DMS53 treated with DMSO at 0.1 percent for 48 hours (cell line): ENCODE measurements around the gene SLC25A14.

Source experiments
- DNase-seq: peaks from one replicate; lab custom pipeline; 2025; ENCODE audit not compliant: unreplicated experiment; lab: John Stamatoyannopoulos, UW

Gene SLC25A14

GRCh38 chrX:130376077-130376476 lies 36.4 kb downstream of the SLC25A14 start:
- DNase-seq = no peak

- DNase-seq = no peak
Observed at GRCh38 chrX:130378024-130378669, 38.4 kb downstream of the SLC25A14 start.

- DNase-seq = no peak
Observed at GRCh38 chrX:130385520-130385919, 45.8 kb downstream of the SLC25A14 start, which contains the start of gene GPR119. TSS of gene GPR119 (minus strand) at chrX:130385674. CDS start at chrX:130385447, 227 bp downstream.

- DNase-seq = no peak
Observed at GRCh38 chrX:130386408-130386808, 46.7 kb downstream of the SLC25A14 start.

GRCh38 chrX:130393451-130394074 lies 53.8 kb downstream of the SLC25A14 start:
- peak; percentile 48 for DNase-seq

- DNase-seq = no peak
Observed at GRCh38 chrX:130395341-130395740, 55.6 kb downstream of the SLC25A14 start.

GRCh38 chrX:130401415-130402207 lies 61.9 kb downstream of the SLC25A14 start, which contains the start of gene RBMX2:
TSS of gene RBMX2 (plus strand) at chrX:130401987. CDS start at chrX:130402033, 46 bp downstream.
- DNase-seq = peak; percentile 67

GRCh38 chrX:130402208-130402684 lies 62.5 kb downstream of the SLC25A14 start:
- no peak for DNase-seq

- no peak for DNase-seq
Observed at GRCh38 chrX:130413415-130413814, 73.7 kb downstream of the SLC25A14 start.

- DNase-seq = no peak
Observed at GRCh38 chrX:130414800-130415199, 75.1 kb downstream of the SLC25A14 start.

GRCh38 chrX:130415201-130415600 lies 75.5 kb downstream of the SLC25A14 start:
- DNase-seq = no peak

- no peak for DNase-seq
Observed at GRCh38 chrX:130416785-130417184, 77.1 kb downstream of the SLC25A14 start.

GRCh38 chrX:130418066-130418465 lies 78.3 kb downstream of the SLC25A14 start:
- DNase-seq = no peak

GRCh38 chrX:130418740-130419139 lies 79.0 kb downstream of the SLC25A14 start:
- DNase-seq = no peak

- DNase-seq = no peak
Observed at GRCh38 chrX:130419263-130419662, 79.5 kb downstream of the SLC25A14 start.
